ENCODE measurements around the gene MEAK7.

GRCh38 chr16:84486551-84487235, 17.8 kb downstream of the MEAK7 start:
- no peak for TF ChIP-seq SIRT6 (IDR thresholded peaks at IDR 0.05; ENCODE audit: low read length)
- TF ChIP-seq, protein P1, sequence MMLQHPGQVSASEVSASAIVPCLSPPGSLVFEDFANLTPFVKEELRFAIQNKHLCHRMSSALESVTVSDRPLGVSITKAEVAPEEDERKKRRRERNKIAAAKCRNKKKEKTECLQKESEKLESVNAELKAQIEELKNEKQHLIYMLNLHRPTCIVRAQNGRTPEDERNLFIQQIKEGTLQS (IDR thresholded peaks at IDR 0.05; ENCODE audit: insufficient read depth, low read depth, low read length), result no peak
- TF ChIP-seq RAD21 (IDR thresholded peaks at IDR 0.05 in 1 of 2, conservative IDR thresholded peaks at IDR 0.05 in 1 of 2; ENCODE audit: low read depth in 2 of 2, low read length in 2 of 2), result no peak
- TF ChIP-seq, protein P2, sequence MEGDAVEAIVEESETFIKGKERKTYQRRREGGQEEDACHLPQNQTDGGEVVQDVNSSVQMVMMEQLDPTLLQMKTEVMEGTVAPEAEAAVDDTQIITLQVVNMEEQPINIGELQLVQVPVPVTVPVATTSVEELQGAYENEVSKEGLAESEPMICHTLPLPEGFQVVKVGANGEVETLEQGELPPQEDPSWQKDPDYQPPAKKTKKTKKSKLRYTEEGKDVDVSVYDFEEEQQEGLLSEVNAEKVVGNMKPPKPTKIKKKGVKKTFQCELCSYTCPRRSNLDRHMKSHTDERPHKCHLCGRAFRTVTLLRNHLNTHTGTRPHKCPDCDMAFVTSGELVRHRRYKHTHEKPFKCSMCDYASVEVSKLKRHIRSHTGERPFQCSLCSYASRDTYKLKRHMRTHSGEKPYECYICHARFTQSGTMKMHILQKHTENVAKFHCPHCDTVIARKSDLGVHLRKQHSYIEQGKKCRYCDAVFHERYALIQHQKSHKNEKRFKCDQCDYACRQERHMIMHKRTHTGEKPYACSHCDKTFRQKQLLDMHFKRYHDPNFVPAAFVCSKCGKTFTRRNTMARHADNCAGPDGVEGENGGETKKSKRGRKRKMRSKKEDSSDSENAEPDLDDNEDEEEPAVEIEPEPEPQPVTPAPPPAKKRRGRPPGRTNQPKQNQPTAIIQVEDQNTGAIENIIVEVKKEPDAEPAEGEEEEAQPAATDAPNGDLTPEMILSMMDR (IDR thresholded peaks at IDR 0.05; ENCODE audit: control extremely low read depth in 1 of 3, insufficient read depth in 1 of 3, low read depth in 1 of 3, low read length in 3 of 3), result no peak
- no peak for TF ChIP-seq SP2 (IDR thresholded peaks at IDR 0.05; ENCODE audit: low read length)
- no peak for TF ChIP-seq SIX5 (IDR thresholded peaks at IDR 0.05; ENCODE audit: low read depth, low read length)
- no peak for TF ChIP-seq EZH2 (IDR thresholded peaks at IDR 0.05; ENCODE audit: low read depth, low read length, severe bottlenecking)
- no peak for TF ChIP-seq POLR2A (IDR thresholded peaks at IDR 0.05; ENCODE audit: control extremely low read depth in 1 of 2, low read depth in 2 of 2, low read length in 2 of 2)
- TF ChIP-seq JUN (IDR thresholded peaks at IDR 0.05; ENCODE audit: low read depth, low read length), result no peak
- TF ChIP-seq RXRA (IDR thresholded peaks at IDR 0.05; ENCODE audit: insufficient read depth, low read depth, low read length), result no peak
- no peak for TF ChIP-seq BACH1 (IDR thresholded peaks at IDR 0.05; ENCODE audit: low read length)
- no peak for TF ChIP-seq MAFK (IDR thresholded peaks at IDR 0.05; ENCODE audit: low read depth, low read length)
- no peak for TF ChIP-seq CREB1 (IDR thresholded peaks at IDR 0.05)
- TF ChIP-seq YY1 (IDR thresholded peaks at IDR 0.05; ENCODE audit: low read depth, low read length), result no peak
